Large intestine (tissue), 3 donors: ENCODE data around the gene FBL. TPM values are rescaled to one million over a fixed set of nuclear protein-coding genes. Genes with fewer than 3 reads are reported as not detected.
"Not testable (repeated sequence)": the region's sequence is repeated elsewhere in the genome, so short reads cannot be mapped to it uniquely, and the experiment has no call there.

Source experiments
- DNase-seq, 2 donors: peaks; one replicate each; pipeline versions ENCODE4 v3.0.0 to v3.0.0-alpha.2; 2013
- H3K27ac ChIP-seq: one replicate; pipeline ENCODE4 v1.5.1; 2013; ENCODE audit warnings: low read length
- H3K27me3 ChIP-seq: 2 replicates; pipeline ENCODE4 v1.6.1; 2013; ENCODE audit warnings: low read length; ENCODE audit not compliant: control insufficient read depth, insufficient read depth
- H3K36me3 ChIP-seq: 2 replicates; pipeline ENCODE4 v1.6.1; 2013; ENCODE audit warnings: low read length; ENCODE audit not compliant: control insufficient read depth, insufficient read depth
- H3K4me1 ChIP-seq: one replicate; pipeline ENCODE4 v1.6.1; 2013; ENCODE audit warnings: low read length; ENCODE audit not compliant: control insufficient read depth, insufficient read depth
- H3K4me3 ChIP-seq: one replicate; pipeline ENCODE4 v1.5.1; 2013; ENCODE audit warnings: low read length
- H3K9me3 ChIP-seq: one replicate; pipeline ENCODE4 v1.6.1; 2013; ENCODE audit warnings: mild to moderate bottlenecking, low read depth, low read length, moderate library complexity; ENCODE audit not compliant: control insufficient read depth
- WGBS: methylation state at CpG from one replicate; pipeline ENCODE4 v1.1.5; 2013; ENCODE audit warnings: low lambda C conversion rate; ENCODE audit not compliant: insufficient coverage; 5-methylcytosine and 5-hydroxymethylcytosine counted together
- polyA plus RNA-seq: library from polyadenylated mRNA; unstranded; fragments of 120-200 nt; gene quantifications from one replicate; pipeline ENCODE4 v1.2.1, GENCODE V29; 2013

The FBL gene
- polyA plus RNA-seq, 1 donor = 226 TPM

- H3K36me3 ChIP-seq, H3K27ac ChIP-seq, H3K4me3 ChIP-seq, H3K27me3 ChIP-seq, H3K9me3 ChIP-seq, H3K4me1 ChIP-seq, DNase-seq: not testable (repeated sequence)
- no CpG with 5 or more reads among the region's 17 CpGs for WGBS
These were observed 31.8 kb upstream of the FBL start for GRCh38 chr19:39877982-39878381.

GRCh38 chr19:39877488-39877887 lies 31.3 kb upstream of the FBL start:
- H3K9me3 ChIP-seq, H3K36me3 ChIP-seq, DNase-seq, H3K27ac ChIP-seq, H3K4me1 ChIP-seq, H3K4me3 ChIP-seq, H3K27me3 ChIP-seq: not testable (repeated sequence)
- 83% methylated on average over 1 of the region's 14 CpGs for WGBS

- not testable (repeated sequence) for H3K27me3 ChIP-seq, H3K4me1 ChIP-seq, DNase-seq, H3K36me3 ChIP-seq, H3K27ac ChIP-seq, H3K9me3 ChIP-seq, H3K4me3 ChIP-seq
- no CpG with 5 or more reads among the region's 11 CpGs for WGBS
These were observed 30.3 kb upstream of the FBL start for GRCh38 chr19:39876486-39876885.

GRCh38 chr19:39875401-39875864 lies 29.3 kb upstream of the FBL start:
- not testable (repeated sequence) for H3K27ac ChIP-seq, H3K36me3 ChIP-seq, H3K27me3 ChIP-seq, H3K4me1 ChIP-seq, H3K9me3 ChIP-seq, H3K4me3 ChIP-seq, DNase-seq
- no CpG with 5 or more reads among the region's 43 CpGs for WGBS

- no peak overlapping the region for H3K27ac ChIP-seq
- no peaks in the 10 kb centered on the region for H3K27me3 ChIP-seq
- no CpG with 5 or more reads among the region's 1 CpG for WGBS
- H3K4me3 ChIP-seq = no peak overlapping the region
- peaks cover 7% of the 10 kb centered on the region for H3K36me3 ChIP-seq
- H3K9me3 ChIP-seq = no peaks in the 10 kb centered on the region
- no peaks in the 10 kb centered on the region for H3K4me1 ChIP-seq
- DNase-seq = no peak
These were observed 28.2 kb upstream of the FBL start for GRCh38 chr19:39874404-39874803.

GRCh38 chr19:39873385-39873784 lies 27.2 kb upstream of the FBL start:
- no CpG with 5 or more reads among the region's 20 CpGs for WGBS
- Histone ChIP-seq H3K4me1 (no peaks in the 10 kb centered on the region), H3K36me3 (peaks cover 10% of the 10 kb centered on the region), H3K27ac (no peak overlapping the region), H3K4me3 (no peak overlapping the region), H3K27me3 (no peaks in the 10 kb centered on the region), H3K9me3 (no peaks in the 10 kb centered on the region)
- no peak for DNase-seq

- no peak overlapping the region for H3K4me3 ChIP-seq
- H3K36me3 ChIP-seq = peaks cover 15% of the 10 kb centered on the region
- WGBS = no CpG with 5 or more reads among the region's 47 CpGs
- H3K4me1 ChIP-seq = no peaks in the 10 kb centered on the region
- no peak overlapping the region for H3K27ac ChIP-seq
- no peaks in the 10 kb centered on the region for H3K27me3 ChIP-seq
- H3K9me3 ChIP-seq = no peaks in the 10 kb centered on the region
- DNase-seq = no peak
These were observed 26.0 kb upstream of the FBL start for GRCh38 chr19:39871886-39872866.

- Histone ChIP-seq H3K4me1 (no peaks in the 10 kb centered on the region), H3K4me3 (no peak overlapping the region), H3K27ac (no peak overlapping the region), H3K36me3 (peaks cover 15% of the 10 kb centered on the region), H3K27me3 (no peaks in the 10 kb centered on the region), H3K9me3 (no peaks in the 10 kb centered on the region)
- no CpG with 5 or more reads among the region's 6 CpGs for WGBS
- DNase-seq = no peak
These were observed 25.2 kb upstream of the FBL start for GRCh38 chr19:39871362-39871761.

GRCh38 chr19:39870171-39870971 lies 24.2 kb upstream of the FBL start:
- DNase-seq = no peak
- no peak overlapping the region for H3K4me3 ChIP-seq
- no peaks in the 10 kb centered on the region for H3K27me3 ChIP-seq
- WGBS = no CpG with 5 or more reads among the region's 16 CpGs
- no peaks in the 10 kb centered on the region for H3K9me3 ChIP-seq
- no peaks in the 10 kb centered on the region for H3K4me1 ChIP-seq
- H3K27ac ChIP-seq = no peak overlapping the region
- H3K36me3 ChIP-seq = peaks cover 21% of the 10 kb centered on the region

GRCh38 chr19:39867952-39868351 lies 21.8 kb upstream of the FBL start:
- DNase-seq = no peak
- Histone ChIP-seq H3K27ac (no peak overlapping the region), H3K4me1 (no peaks in the 10 kb centered on the region), H3K36me3 (peaks cover 26% of the 10 kb centered on the region), H3K9me3 (no peaks in the 10 kb centered on the region), H3K4me3 (no peak overlapping the region), H3K27me3 (no peaks in the 10 kb centered on the region)
- no CpG with 5 or more reads among the region's 6 CpGs for WGBS
